Sigmoid colon (tissue), 7 donors: ENCODE measurements around the gene PDGFD. TPM values are rescaled to one million over a fixed set of nuclear protein-coding genes. Genes with fewer than 3 reads are reported as not detected.

ENCODE experiments used
- DNase-seq: peaks from one replicate; pipeline ENCODE4 v3.0.0-alpha.2; 2019
- H3K27ac ChIP-seq, 4 donors: fragments of 200-600 bp; sonication (generic); one replicate each; pipeline ENCODE4 v1.5.1; 2016 to 2019; ENCODE audit warnings: mild to moderate bottlenecking in 1 of 4
- H3K27me3 ChIP-seq, 3 donors: fragments of 200-600 bp; sonication (generic); one replicate each; pipeline ENCODE4 v1.5.1; 2019; ENCODE audit warnings: mild to moderate bottlenecking in 1 of 3
- H3K36me3 ChIP-seq, 4 donors: fragments of 200-600 bp; sonication (generic); one replicate each; pipeline ENCODE4 v1.5.1; 2016 to 2019
- H3K4me1 ChIP-seq, 4 donors: fragments of 200-600 bp; sonication (generic); one replicate each; pipeline ENCODE4 v1.5.1; 2017 to 2019
- H3K4me3 ChIP-seq, 4 donors: fragments of 200-600 bp; sonication (generic); one replicate each; pipeline ENCODE4 v1.5.1; 2017 to 2019; ENCODE audit warnings: mild to moderate bottlenecking in 2 of 4, moderate library complexity in 1 of 4
- H3K9me3 ChIP-seq, 4 donors: fragments of 200-600 bp in 3 of 4; sonication (generic) in 3 of 4; one replicate each; pipeline versions ENCODE4 v1.5.1 to v1.6.1; 2013 to 2019
- CTCF ChIP-seq, 4 experiments: fragments of 450-650 bp in 3 of 4; fragments of 200-600 bp in 1 of 4; IDR thresholded peaks; one replicate each; pipeline ENCODE4 v1.5.1; 2016 to 2019; ENCODE audit warnings: antibody characterized with exemption in 4 of 4, mild to moderate bottlenecking in 3 of 4, moderate library complexity in 2 of 4
- EP300 ChIP-seq, 4 donors: sonication (generic); formaldehyde crosslinking; IDR thresholded peaks; one replicate each; pipeline ENCODE4 v1.6.1; 2017; ENCODE audit warnings: antibody characterized with exemption in 4 of 4
- POLR2A ChIP-seq, 2 donors: fragments of 450-650 bp; IDR thresholded peaks; one replicate each; pipeline ENCODE4 v1.6.1; 2016; ENCODE audit warnings: antibody characterized with exemption in 2 of 2, mild to moderate bottlenecking in 2 of 2, moderate library complexity in 2 of 2
- POLR2AphosphoS5 ChIP-seq, 4 donors: sonication (generic); formaldehyde crosslinking; IDR thresholded peaks; one replicate each; pipeline ENCODE4 v1.6.1; 2017; ENCODE audit warnings: antibody characterized with exemption in 4 of 4
- WGBS, 2 donors: extraction: QIAGEN DNeasy Blood & Tissue Kit; methylation state at CpG; one replicate each; pipeline ENCODE4 v1.1.7; 2013; 5-methylcytosine and 5-hydroxymethylcytosine counted together
- intact Hi-C: fragments of 100-400 bp; cut with DNase I; formaldehyde crosslinking; loops from one replicate; pipeline ENCODE4 v1.15.1; 2023
- polyA plus RNA-seq, 3 donors: library from polyadenylated mRNA; stranded (reverse); fragments of 200-250 nt; gene quantifications; one replicate each; pipeline ENCODE4 v1.2.3, GENCODE V29; 2013
- total RNA-seq, 4 donors: library from RNA; depleted of rRNA; stranded (reverse); fragments of >200 nt; gene quantifications; one replicate each; pipeline ENCODE4 v1.1.0, GENCODE V29; 2016
- donor health status: healthy with polysubstance abuse.
- donor health status: Bipolar disorder and iron deficiency.
- donor health status: healthy.

PDGFD gene
- total and polyA plus RNA-seq, 7 donors: 0.69 to 11.6 (median 7.9) TPM

GRCh38 chr11:104155375-104155774 lies 8.6 kb downstream of the PDGFD start:
- 69% methylated on average over 1 of the region's 1 CpG for WGBS, 2 donors
- intact Hi-C loops: no loop called here
- no peaks in the 10 kb centered on the region for H3K27me3 ChIP-seq
- no peaks in the 10 kb centered on the region for H3K9me3 ChIP-seq
- no peak overlapping the region for H3K4me3 ChIP-seq
- no peak overlapping the region for H3K27ac ChIP-seq
- DNase-seq: no peak
- TF ChIP-seq CTCF (IDR thresholded peaks at IDR 0.05) (no peak), POLR2AphosphoS5 (IDR thresholded peaks at IDR 0.05) (no peak), POLR2A (IDR thresholded peaks at IDR 0.05) (no peak), EP300 (IDR thresholded peaks at IDR 0.05) (no peak)
- no peaks in the 10 kb centered on the region for H3K4me1 ChIP-seq
- no peaks in the 10 kb centered on the region for H3K36me3 ChIP-seq

GRCh38 chr11:104154296-104154695 lies 9.7 kb downstream of the PDGFD start:
- DNase-seq: no peak
- no peak overlapping the region for H3K4me3 ChIP-seq
- no peaks in the 10 kb centered on the region for H3K4me1 ChIP-seq
- H3K36me3 ChIP-seq: no peaks in the 10 kb centered on the region
- H3K27ac ChIP-seq: no peak overlapping the region
- intact Hi-C loops: no loop called here
- 83 to 86% methylated on average over 7 of the region's 7 CpGs for WGBS, 2 donors
- TF ChIP-seq POLR2AphosphoS5 (IDR thresholded peaks at IDR 0.05) (no peak), CTCF (IDR thresholded peaks at IDR 0.05) (no peak), POLR2A (IDR thresholded peaks at IDR 0.05) (no peak), EP300 (IDR thresholded peaks at IDR 0.05) (no peak)
- H3K27me3 ChIP-seq: no peaks in the 10 kb centered on the region
- H3K9me3 ChIP-seq: no peaks in the 10 kb centered on the region

GRCh38 chr11:104152941-104153505 lies 10.9 kb downstream of the PDGFD start:
- Histone ChIP-seq H3K4me1 (no peaks in the 10 kb centered on the region), H3K27me3 (no peaks in the 10 kb centered on the region), H3K36me3 (no peaks in the 10 kb centered on the region), H3K27ac (no peak overlapping the region), H3K9me3 (no peaks in the 10 kb centered on the region), H3K4me3 (no peak overlapping the region)
- TF ChIP-seq POLR2AphosphoS5 (IDR thresholded peaks at IDR 0.05): no peak
- no peak for TF ChIP-seq POLR2A (IDR thresholded peaks at IDR 0.05)
- no peak for TF ChIP-seq CTCF (IDR thresholded peaks at IDR 0.05)
- no peak for TF ChIP-seq EP300 (IDR thresholded peaks at IDR 0.05)
- intact Hi-C loops: no loop called here
- DNase-seq: no peak

GRCh38 chr11:104151404-104152204 lies 12.3 kb downstream of the PDGFD start:
- Histone ChIP-seq H3K27ac (no peak overlapping the region), H3K9me3 (no peaks in the 10 kb centered on the region), H3K4me1 (no peaks in the 10 kb centered on the region), H3K27me3 (no peaks in the 10 kb centered on the region), H3K4me3 (no peak overlapping the region), H3K36me3 (no peaks in the 10 kb centered on the region)
- TF ChIP-seq POLR2AphosphoS5 (IDR thresholded peaks at IDR 0.05): no peak
- no peak for TF ChIP-seq CTCF (IDR thresholded peaks at IDR 0.05)
- TF ChIP-seq POLR2A (IDR thresholded peaks at IDR 0.05): no peak
- TF ChIP-seq EP300 (IDR thresholded peaks at IDR 0.05): no peak
- DNase-seq: no peak
- intact Hi-C loops: no loop called here
- 64 to 85% methylated on average over 8 of the region's 8 CpGs for WGBS, 2 donors
